HG02938 (cell line): ENCODE results near the gene TPP1.

Experiments
- ATAC-seq: cut with Tn5 transposase; IDR thresholded peaks from one replicate; pipeline ENCODE4 v1.9.1; 2021; ENCODE audit warnings: mild to moderate bottlenecking, moderate library complexity; ENCODE audit not compliant: unreplicated experiment

TPP1 gene

GRCh38 chr11:6647836-6648235 is 28.6 kb upstream of the TPP1 start:
- no peak for ATAC-seq

GRCh38 chr11:6646918-6647679 is 27.9 kb upstream of the TPP1 start:
- peak; percentile 96 for ATAC-seq

- no peak for ATAC-seq
Measured at GRCh38 chr11:6646576-6646917, 27.3 kb upstream of the TPP1 start.

GRCh38 chr11:6646071-6646470 is 26.8 kb upstream of the TPP1 start:
- ATAC-seq, result no peak

- no peak for ATAC-seq
Measured at GRCh38 chr11:6642957-6643356, 23.7 kb upstream of the TPP1 start.

GRCh38 chr11:6640985-6641701 is 21.9 kb upstream of the TPP1 start:
- ATAC-seq, result no peak

- no peak for ATAC-seq
Measured at GRCh38 chr11:6640036-6640984, 21.1 kb upstream of the TPP1 start.

- ATAC-seq, result no peak
Measured at GRCh38 chr11:6638429-6638828, 19.2 kb upstream of the TPP1 start.

- no peak for ATAC-seq
Measured at GRCh38 chr11:6637871-6638270, 18.6 kb upstream of the TPP1 start.

- ATAC-seq, result no peak
Measured at GRCh38 chr11:6636480-6636879, 17.3 kb upstream of the TPP1 start.

GRCh38 chr11:6635082-6635932 is 16.1 kb upstream of the TPP1 start:
- no peak for ATAC-seq

- no peak for ATAC-seq
Measured at GRCh38 chr11:6634534-6634933, 15.3 kb upstream of the TPP1 start.

GRCh38 chr11:6633422-6634408 is 14.5 kb upstream of the TPP1 start:
- no peak for ATAC-seq

- no peak for ATAC-seq
Measured at GRCh38 chr11:6632116-6633073, 13.2 kb upstream of the TPP1 start.

- ATAC-seq, result no peak
Measured at GRCh38 chr11:6631361-6631890, 12.2 kb upstream of the TPP1 start.

- ATAC-seq, result no peak
Measured at GRCh38 chr11:6630632-6631291, 11.5 kb upstream of the TPP1 start.

- no peak for ATAC-seq
Measured at GRCh38 chr11:6629892-6630631, 10.8 kb upstream of the TPP1 start.
